A549 treated with ZK216348 at 1 μM for 4 hours (cell line): ENCODE measurements around the gene KDM2B. TPM values are rescaled to one million over a fixed set of nuclear protein-coding genes. Genes with fewer than 3 reads are reported as not detected.

ENCODE experiments used
- total RNA-seq: library from RNA; stranded (reverse); fragments of 200-300 nt; extraction: Qiagen RNA extraction; gene quantifications from 5 replicates; pipeline ENCODE4 v1.2.3, GENCODE V29; 2022; ENCODE audit warnings: low read depth

Gene KDM2B
- 16.5 to 22.4 TPM (median 21.0 TPM) in 5 replicates for total RNA-seq

DNA sequence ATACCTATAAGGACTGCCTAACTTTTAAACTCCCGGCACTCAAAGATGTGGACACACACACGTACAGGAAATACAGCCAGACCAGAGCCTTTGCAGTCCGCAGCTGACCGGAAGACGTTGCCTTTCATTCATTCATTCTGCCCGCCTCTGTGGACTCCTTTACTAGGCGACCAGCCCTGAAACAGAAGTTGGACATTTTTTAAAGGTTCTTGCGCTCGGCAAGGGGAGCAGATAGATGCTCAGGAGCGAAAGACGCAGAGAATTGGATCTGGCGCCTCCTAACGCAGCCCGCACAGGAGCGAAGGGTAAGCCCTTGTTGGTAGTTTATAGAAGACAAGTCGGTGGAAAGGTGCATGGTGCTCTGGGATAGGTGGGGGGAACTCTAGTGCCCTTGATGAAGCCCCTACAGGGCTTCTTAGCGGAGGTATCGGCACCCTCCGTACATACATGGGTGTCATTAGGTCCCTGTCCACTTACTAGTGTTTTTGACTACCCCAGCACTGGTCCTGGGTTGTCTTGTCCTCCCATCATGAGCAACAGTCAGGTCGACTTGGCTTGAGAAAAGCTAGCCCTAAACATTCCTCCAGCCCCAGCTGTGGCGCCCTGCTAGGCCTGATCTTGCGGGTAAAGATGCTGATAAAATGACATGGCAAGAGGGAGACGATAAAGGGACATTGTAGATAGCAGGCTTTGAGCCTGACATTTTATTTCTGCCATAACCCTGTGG, at the start of gene KDM2B:
Gene KDM2B, minus strand, starts transcription at position 65 of the 727 bp plus-strand sequence. CDS start 112 bp downstream, outside the sequence.

DNA sequence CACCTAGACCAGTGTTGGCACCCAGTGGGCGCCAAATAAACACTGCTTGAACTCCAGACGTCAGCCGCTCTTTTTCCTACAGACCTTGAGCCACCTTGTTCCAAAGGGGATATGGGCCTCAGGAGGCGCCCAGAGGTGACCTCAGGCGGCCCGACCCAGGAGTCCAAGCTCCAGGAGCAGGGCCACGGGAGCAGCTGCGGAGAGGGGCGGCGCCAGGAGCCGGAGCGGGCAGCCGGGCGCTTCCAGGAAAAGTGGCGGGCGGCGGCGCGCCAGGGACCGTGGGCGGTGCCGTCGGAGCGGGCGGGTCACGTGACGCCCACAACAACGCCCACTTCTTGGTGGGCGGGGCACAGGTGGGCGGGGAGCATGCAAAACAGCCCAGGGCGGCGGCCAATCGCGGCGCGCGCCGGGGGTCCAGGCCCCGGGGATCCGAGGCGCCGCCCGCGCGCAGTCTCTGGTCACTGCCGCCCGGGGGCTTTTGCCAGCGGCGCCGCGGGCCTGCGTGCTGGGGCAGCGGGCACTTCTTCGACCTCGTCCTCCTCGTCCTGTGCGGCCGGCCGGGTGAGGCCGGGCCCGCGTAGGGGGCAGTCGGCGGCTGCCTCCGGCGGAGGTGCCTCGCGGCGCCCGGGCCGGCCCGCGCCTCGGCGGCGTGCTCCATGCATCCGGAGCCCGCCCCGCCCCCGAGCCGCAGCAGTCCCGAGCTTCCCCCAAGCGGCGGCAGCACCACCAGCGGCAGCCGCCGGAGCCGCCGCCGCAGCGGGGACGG, 45.4 kb upstream of the KDM2B start, which contains the start of gene ORAI1:
Gene ORAI1, plus strand, starts transcription at position 444 of the 766 bp plus-strand sequence.

DNA sequence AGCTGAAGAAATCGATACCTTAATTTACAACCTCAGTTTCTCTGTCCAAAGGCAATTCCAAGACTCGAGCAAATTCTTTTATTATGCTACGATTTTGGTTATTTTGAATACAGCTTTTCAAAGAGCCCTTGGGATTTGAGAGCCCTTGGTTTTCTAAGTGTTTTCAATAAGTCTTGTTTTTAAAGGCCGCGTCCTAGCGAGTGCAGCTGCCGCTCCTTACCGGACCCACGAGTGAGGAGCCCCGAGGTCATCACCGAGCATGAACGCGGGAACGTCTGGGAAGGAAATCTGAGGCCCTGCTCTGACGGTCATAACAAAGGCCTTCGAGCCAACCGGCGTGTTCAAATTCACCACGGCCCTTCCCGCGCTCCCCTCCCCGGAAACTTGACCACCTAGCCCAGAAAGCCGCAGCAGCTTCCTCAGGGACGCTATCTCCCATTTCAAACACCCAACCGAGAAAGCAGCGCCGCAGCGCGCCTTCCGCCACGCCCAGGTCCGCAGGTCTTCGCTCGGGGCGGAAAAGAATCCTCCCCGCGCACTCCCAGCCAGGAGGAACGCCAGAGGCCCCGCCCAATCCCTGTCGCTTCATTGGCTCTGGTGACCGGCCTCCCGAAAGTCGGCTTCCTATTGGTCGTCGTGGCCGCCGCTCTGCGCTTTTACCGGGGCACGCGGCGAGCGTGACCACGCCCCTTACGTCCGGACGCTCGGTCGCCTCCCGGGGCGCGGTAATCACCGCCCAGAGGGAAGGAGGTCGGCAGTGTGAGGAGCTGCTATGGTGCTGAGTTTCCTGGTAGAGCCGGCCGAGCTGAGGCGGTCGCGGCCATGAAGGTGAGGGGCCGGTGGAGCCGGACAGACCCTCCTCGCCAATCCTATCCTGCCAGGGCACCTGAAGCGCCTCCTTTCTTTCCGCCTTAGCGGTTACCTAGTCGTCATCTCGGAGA, 181.2 kb downstream of the KDM2B start, which contains the start of gene RNF34:
Gene RNF34, plus strand, starts transcription at position 728 of the 941 bp plus-strand sequence. Its CDS starts 95 bp downstream, at position 823.

Other genes with a start within 250 kb of the KDM2B start
- gene ANAPC5, start 228.6 kb downstream of the KDM2B start, total RNA-seq = 86.4 to 94.3 TPM (median 87.2 TPM) in 5 replicates
- gene RNF34, start 180.9 kb downstream of the KDM2B start, total RNA-seq = 33.9 to 42.7 TPM (median 36.0 TPM) in 5 replicates
- 18.8 to 40.6 TPM (median 38.9 TPM) in 5 replicates for gene ORAI1, start 45.5 kb upstream of the KDM2B start, total RNA-seq
- gene MORN3, start 88.6 kb upstream of the KDM2B start, total RNA-seq = 0.11 to 0.33 TPM (median 0.15 TPM) in 4 of 5 replicates, not detected in the other
- 8.6 to 14.5 TPM (median 13.0 TPM) in 5 replicates for gene TMEM120B, start 131.7 kb upstream of the KDM2B start, total RNA-seq
- 93.3 to 148 TPM (median 132 TPM) in 5 replicates for gene RHOF, start 212.7 kb upstream of the KDM2B start, total RNA-seq
- 7.9 to 16.3 TPM (median 13.7 TPM) in 5 replicates for gene SETD1B, start 223.0 kb upstream of the KDM2B start, total RNA-seq